DMS114 treated with DMSO at 0.1 percent for 48 hours (cell line): ENCODE measurements around the gene ABO.
"Not testable (repeated sequence)": the region's sequence is repeated elsewhere in the genome, so short reads cannot be mapped to it uniquely, and the experiment has no call there.

Experiments used
- DNase-seq: peaks from one replicate; lab custom pipeline; 2025; ENCODE audit not compliant: unreplicated experiment; lab: John Stamatoyannopoulos, UW

ABO gene

GRCh38 chr9:133247632-133248031, 27.4 kb downstream of the ABO start:
- no peak for DNase-seq

DNA sequence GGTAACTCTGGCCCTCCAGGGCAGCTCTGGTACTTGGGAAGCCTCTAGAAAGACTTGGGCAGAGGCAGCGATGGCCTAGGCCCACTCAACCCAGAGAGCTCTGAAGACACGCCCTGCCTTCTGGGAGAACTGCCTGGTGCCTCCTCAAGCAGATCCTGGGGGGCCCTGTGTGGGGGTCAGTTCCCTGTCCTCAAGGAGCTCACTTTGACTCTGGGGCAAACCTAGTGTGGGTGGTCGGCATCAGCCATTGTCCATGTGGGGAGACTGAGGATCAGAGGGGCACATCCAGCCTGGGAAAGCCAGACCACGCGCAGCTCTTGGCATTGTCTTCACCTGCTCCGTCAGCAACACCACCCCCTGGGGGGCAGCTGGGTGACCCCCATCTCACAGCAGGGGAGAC, 28.0 kb downstream of the ABO start:
- no peak for DNase-seq

GRCh38 chr9:133246562-133246961, 28.4 kb downstream of the ABO start:
- DNase-seq, result no peak

DNA sequence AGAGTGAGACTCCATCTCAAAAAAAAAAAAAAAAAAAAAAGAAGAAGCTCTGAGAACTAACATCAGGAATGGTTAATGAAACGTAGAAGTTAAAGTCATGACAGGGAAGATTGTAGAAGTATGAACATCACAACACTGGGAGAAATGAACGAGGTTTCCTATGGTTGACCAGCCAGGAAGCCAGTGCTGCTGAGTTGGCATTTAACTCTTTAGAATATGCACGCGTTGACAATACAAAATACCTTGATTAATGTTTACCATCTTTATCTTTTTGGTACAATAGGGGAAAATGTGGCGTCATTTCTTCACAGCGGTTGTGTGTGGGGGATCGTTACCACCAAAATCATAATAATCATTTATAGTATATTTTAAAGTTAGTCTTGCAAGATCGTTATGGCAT, 32.0 kb downstream of the ABO start:
- DNase-seq, result no peak

GRCh38 chr9:133242241-133242640, 32.8 kb downstream of the ABO start:
- no peak for DNase-seq

DNA sequence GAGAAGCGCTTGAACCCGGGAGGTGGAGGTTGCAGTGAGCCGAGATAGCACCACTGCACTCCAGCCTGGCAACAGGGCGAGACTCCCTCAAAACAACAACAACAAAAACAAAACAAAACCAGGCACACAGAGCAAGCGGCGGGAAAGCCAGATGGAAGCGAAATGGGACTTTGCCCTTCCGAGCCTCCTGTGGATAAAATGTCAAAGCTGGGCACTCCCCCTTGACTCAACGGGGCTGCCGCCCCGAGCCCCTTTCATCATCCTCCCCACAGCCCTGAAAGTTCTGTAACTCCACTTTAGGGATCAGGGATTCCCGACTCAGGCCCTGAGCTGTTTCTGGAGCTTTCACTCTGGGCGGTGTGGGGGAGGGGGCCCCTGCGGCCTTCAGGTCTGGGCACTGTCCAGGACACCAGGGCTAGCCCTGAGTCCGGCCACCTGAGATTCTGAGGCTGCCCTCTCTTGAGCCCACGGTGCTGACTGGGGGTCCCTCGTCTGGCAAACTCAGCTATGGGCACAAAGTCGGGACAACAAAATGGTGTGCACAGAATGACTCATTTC, 35.4 kb downstream of the ABO start:
- no peak for DNase-seq

- DNase-seq, result no peak
Measured at GRCh38 chr9:133238851-133239532, 36.0 kb downstream of the ABO start.

- DNase-seq, result peak; percentile 5
Measured at GRCh38 chr9:133238272-133238850, 36.6 kb downstream of the ABO start.

DNA sequence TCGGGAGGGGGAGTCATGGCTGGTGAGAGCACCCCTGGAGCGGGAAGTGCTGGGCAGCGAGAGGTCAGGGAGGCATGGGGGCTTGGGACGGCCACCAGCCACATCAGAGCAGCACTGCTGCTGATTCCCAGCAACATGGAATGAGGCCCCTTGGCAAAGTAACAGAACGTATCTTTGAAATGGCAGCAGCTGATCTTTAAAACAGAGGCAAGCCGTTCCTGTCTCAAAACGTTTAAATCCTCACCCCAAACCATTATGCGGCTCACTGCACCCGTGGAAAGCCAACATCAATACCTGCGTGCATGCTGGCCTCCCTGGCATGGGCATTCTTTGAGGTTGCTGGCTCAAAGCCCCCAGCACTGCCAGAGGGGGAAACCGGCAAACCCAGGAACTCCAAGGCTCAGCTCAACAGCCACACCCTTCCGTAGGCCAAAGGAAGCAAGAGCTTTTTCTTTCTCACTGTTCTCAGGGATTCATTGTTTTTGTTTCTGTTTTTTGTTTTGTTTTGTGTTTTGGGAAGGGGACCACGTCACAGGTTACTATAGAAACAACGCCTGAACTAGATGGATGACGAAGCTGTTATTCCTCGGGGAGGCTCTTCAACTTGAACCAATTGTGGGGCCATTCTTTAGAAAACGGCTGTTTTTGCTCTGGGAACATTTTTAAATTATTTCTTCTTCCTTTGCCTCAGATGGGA, 37.8 kb downstream of the ABO start:
- DNase-seq, result no peak

DNA sequence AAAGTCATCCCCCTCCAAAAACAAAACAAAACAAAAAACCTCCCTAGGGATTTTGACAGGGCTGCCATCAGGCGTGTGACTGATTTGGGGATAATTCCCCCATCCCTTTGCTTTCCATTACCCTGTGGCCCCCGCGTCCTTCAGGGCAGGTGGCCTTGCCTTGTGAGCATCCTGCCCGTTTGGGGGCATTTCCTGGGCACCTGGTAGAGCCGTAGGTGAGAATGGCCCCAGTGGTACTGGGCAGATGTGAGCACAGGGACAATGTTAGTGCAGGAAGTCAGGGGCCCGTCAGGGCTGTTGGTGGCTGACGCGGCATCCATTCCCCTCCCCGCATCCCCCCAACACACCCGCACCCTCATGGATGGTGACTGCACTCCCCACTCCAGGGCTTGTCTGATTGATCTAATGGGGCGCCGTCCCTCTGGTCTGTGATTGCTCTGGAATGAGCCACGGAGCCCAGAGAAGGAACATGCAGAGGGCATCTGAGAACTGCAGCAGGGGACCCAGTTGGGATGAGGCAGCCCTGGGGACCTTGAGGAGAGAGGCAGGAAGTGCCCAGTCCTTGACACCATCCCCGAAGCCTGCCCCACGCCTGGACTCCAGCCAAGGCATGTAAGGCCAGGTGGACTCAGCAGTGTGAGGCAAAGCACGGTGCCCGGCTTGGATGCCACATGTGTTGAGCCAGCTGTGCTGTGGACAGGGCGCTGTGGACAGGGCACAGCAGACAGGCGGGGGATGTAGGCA, 38.5 kb downstream of the ABO start:
- not testable (repeated sequence) for DNase-seq

- DNase-seq, result no peak
Measured at GRCh38 chr9:133235549-133236222, 39.3 kb downstream of the ABO start.

DNA sequence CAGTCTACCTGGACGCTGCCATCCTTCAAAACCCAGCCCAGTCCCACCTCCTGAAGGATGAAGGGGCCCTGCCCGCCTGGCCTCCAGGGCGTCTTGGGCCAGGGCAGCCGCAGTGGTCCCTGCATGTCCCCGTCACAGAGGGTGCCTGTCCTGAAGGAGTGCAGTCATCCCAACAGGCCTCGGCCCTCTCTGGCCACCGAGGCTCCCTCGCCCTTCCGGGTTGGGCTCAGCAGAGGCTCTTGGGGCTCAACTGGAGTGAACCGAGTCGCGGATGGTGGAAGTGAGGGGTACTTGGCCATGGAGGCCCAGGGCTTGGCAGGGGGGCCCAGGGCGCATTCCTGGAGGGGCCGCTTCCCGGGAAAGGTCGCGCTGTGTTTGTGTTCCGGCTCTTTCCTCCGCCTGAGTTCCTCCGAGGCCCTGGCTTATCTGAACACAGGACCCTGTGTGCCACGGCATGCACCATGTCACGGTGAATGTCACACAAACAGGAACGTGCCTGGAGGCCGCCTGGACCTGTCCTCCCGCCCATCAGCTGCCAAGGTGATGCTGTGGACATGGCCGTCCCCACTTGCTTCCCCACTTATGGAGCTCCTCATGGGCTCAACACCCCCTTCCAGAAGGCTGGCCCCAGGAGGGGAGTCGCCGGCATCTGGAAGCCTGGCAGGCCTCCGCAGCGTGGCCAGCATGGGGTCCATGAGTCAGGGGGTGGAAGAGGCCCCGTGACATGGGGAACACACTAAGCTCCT, 40.3 kb downstream of the ABO start:
- DNase-seq, result no peak

DNA sequence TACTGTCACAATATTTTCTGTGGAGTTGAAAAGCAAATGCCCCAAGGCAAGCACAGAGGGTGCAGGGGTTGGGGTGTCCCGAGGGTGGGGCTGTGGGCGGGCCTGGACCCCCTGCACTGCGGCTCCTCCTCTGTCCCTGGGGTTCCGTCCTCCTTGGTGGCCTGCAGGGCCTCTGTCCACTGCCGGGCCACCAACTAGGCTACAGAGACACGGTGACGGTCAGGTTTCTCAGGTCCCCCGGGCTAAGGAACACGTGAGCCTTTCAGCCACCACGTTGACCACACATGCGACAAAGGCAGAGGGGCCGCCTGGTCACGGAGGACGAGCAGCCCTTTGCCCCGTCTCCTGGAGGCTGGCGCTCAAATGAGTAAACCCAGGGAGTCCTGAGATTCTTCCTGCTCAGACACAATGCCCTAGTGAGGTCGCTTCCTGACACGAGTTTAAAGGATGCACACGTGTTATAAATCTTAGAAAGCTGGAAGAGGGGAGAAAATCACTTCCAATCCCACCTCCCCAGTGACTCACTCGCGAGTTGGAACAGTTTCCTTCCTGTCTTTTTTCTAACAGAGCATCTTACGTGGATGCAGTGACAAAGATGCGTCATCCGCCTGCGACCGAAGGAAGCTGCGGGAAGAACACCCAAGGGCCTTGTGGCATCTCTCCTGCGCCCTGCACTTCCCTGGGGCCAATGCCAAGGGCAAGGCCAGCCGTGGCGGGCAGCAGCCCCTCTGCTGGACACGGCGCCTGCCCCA, 41.1 kb downstream of the ABO start:
- DNase-seq, result no peak

GRCh38 chr9:133231934-133232568, 43.0 kb downstream of the ABO start:
- DNase-seq, result not testable (repeated sequence)

GRCh38 chr9:133230514-133230913, 44.5 kb downstream of the ABO start:
- DNase-seq, result not testable (repeated sequence)

DNA sequence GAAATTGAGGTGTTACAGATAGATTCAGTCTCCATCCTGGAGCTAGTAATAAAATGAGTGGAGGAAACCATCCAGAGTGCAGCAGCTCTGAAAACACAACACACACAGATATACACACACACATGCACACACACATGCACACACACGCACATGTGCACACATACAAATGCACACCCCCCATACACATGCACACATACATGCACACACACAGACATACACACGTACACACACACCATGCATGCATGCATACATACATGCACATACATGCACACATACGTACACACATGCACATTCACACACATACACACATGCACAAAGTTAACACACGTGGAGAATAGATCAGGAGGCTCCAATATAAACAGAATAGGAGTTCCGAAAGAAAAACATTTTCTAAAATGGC, 44.9 kb downstream of the ABO start:
- no peak for DNase-seq

GRCh38 chr9:133228474-133229193, 46.4 kb downstream of the ABO start:
- not testable (repeated sequence) for DNase-seq

- not testable (repeated sequence) for DNase-seq
Measured at GRCh38 chr9:133227996-133228395, 47.0 kb downstream of the ABO start.
